HepG2 (cell line): ENCODE data around the gene TNFRSF6B. TPM values are rescaled to one million over a fixed set of nuclear protein-coding genes. Genes with fewer than 3 reads are reported as not detected.

ENCODE experiments used
- MBNL3 ChIP-seq: fragments of 250-450 bp; sonication (Bioruptor Pico); conservative IDR thresholded peaks from 2 replicates; pipeline ENCODE4 v1.8.0; 2022; ENCODE audit warnings: mild to moderate bottlenecking, inconsistent platforms
- MNT ChIP-seq: fragments of 450-650 bp; IDR thresholded peaks from 2 replicates; pipeline ENCODE4 v1.6.1; 2016
- SMAD9 ChIP-seq: sonication (generic); formaldehyde crosslinking; IDR thresholded peaks from 2 replicates; pipeline ENCODE4 v1.5.1; 2020; ENCODE audit warnings: mild to moderate bottlenecking, missing genetic modification reagents
- TCF12 ChIP-seq, 2 experiments: fragments of 450-650 bp in 1 of 2; sonication (generic) in 1 of 2; formaldehyde crosslinking in 1 of 2; IDR thresholded peaks; 2 replicates each; pipeline versions ENCODE4 v1.6.1 to v1.8.0; 2017 to 2022; ENCODE audit warnings: antibody characterized with exemption in 1 of 2, mild to moderate bottlenecking in 1 of 2, missing genetic modification reagents in 1 of 2, moderate library complexity in 1 of 2
- TEAD2 ChIP-seq: sonication (generic); formaldehyde crosslinking; IDR thresholded peaks from 2 replicates; pipeline ENCODE4 v1.9.0; 2021; ENCODE audit warnings: missing genetic modification reagents
- TGIF2 ChIP-seq: IDR thresholded peaks from 2 replicates; pipeline ENCODE4 v1.6.1; 2016; ENCODE audit warnings: control low read depth, missing compliant biosample characterization
- ZNF430 ChIP-seq: sonication (generic); formaldehyde crosslinking; IDR thresholded peaks from 2 replicates; pipeline ENCODE4 v1.9.0; 2021; ENCODE audit warnings: mild to moderate bottlenecking, missing genetic modification reagents
- ZNF724P ChIP-seq: sonication (generic); formaldehyde crosslinking; IDR thresholded peaks from 2 replicates; pipeline ENCODE4 v1.8.0; 2022; ENCODE audit warnings: missing genetic modification reagents, borderline replicate concordance
- ZNF784 ChIP-seq: sonication (generic); formaldehyde crosslinking; IDR thresholded peaks from 2 replicates; pipeline ENCODE4 v1.5.1; 2020; ENCODE audit warnings: missing genetic modification reagents, mild to moderate bottlenecking, borderline replicate concordance
- polyA plus RNA-seq, 8 experiments: library from polyadenylated mRNA; depleted of rRNA in 3 of 8; stranded (reverse) in 7 of 8; unstranded in 1 of 8; fragments of >200 nt; fragmentation: Illumina TruSeq in 4 of 8; extraction: Trizol in 4 of 8; gene quantifications; 2 replicates each; pipeline versions ENCODE4 v1.2.1 to v1.2.3, GENCODE V29; 2011 to 2016; ENCODE audit warnings: low read depth in 4 of 8, missing spikeins in 1 of 8, mixed read lengths in 1 of 8; ENCODE audit not compliant: insufficient read depth in 1 of 8
- total RNA-seq, 5 experiments: library from RNA; depleted of rRNA; stranded (reverse); fragments of >200 nt; fragmentation: Illumina TruSeq; extraction: Trizol; gene quantifications; 2 replicates each; pipeline ENCODE4 v1.2.3, GENCODE V29; 2016; ENCODE audit warnings: low read depth in 1 of 5
- TF ChIP-seq, protein P1 (sequence below): sonication (generic); formaldehyde crosslinking; IDR thresholded peaks from 2 replicates; pipeline ENCODE4 v1.4.0; 2020; ENCODE audit warnings: missing genetic modification reagents, borderline replicate concordance
- TF ChIP-seq, protein P2 (sequence below): sonication (generic); formaldehyde crosslinking; IDR thresholded peaks from 2 replicates; pipeline ENCODE4 v1.4.0; 2020; ENCODE audit warnings: low read depth, mild to moderate bottlenecking, missing genetic modification reagents
- TF ChIP-seq, protein P3 (sequence below): sonication (generic); formaldehyde crosslinking; IDR thresholded peaks from 2 replicates; pipeline ENCODE4 v1.9.0; 2022; ENCODE audit warnings: low read depth, missing genetic modification reagents
- TF ChIP-seq, protein P4 (sequence below): sonication (generic); formaldehyde crosslinking; IDR thresholded peaks from 2 replicates; pipeline ENCODE4 v1.8.1; 2023; ENCODE audit warnings: mild to moderate bottlenecking, moderate library complexity, missing genetic modification reagents

Gene TNFRSF6B
- total and polyA plus RNA-seq, 2 of the 13 experiments (the other 11 are each of a cell fraction or from before 2014, with no cell fraction given): 0.24 TPM; not detected in 1

- TF ChIP-seq, protein P1, sequence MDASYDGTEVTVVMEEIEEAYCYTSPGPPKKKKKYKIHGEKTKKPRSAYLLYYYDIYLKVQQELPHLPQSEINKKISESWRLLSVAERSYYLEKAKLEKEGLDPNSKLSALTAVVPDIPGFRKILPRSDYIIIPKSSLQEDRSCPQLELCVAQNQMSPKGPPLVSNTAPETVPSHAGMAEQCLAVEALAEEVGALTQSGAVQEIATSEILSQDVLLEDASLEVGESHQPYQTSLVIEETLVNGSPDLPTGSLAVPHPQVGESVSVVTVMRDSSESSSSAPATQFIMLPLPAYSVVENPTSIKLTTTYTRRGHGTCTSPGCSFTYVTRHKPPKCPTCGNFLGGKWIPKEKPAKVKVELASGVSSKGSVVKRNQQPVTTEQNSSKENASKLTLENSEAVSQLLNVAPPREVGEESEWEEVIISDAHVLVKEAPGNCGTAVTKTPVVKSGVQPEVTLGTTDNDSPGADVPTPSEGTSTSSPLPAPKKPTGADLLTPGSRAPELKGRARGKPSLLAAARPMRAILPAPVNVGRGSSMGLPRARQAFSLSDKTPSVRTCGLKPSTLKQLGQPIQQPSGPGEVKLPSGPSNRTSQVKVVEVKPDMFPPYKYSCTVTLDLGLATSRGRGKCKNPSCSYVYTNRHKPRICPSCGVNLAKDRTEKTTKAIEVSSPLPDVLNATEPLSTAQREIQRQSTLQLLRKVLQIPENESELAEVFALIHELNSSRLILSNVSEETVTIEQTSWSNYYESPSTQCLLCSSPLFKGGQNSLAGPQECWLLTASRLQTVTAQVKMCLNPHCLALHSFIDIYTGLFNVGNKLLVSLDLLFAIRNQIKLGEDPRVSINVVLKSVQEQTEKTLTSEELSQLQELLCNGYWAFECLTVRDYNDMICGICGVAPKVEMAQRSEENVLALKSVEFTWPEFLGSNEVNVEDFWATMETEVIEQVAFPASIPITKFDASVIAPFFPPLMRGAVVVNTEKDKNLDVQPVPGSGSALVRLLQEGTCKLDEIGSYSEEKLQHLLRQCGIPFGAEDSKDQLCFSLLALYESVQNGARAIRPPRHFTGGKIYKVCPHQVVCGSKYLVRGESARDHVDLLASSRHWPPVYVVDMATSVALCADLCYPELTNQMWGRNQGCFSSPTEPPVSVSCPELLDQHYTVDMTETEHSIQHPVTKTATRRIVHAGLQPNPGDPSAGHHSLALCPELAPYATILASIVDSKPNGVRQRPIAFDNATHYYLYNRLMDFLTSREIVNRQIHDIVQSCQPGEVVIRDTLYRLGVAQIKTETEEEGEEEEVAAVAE (CRISPR knock-in tag): peak; percentile 28; the same call in 1 of the 2 replicates
- no peak for TF ChIP-seq TCF12 (IDR thresholded peaks at IDR 0.05)
- TF ChIP-seq TCF12 (CRISPR knock-in tag; IDR thresholded peaks at IDR 0.05): 0 out of 2 replicates have a peak, but pooled peaks have one; percentile 24
- peak; percentile 54; the same call in 1 of the 2 replicates for TF ChIP-seq ZNF724P
- no peak for TF ChIP-seq MNT
- no peak for TF ChIP-seq SMAD9 (CRISPR knock-in tag)
- TF ChIP-seq MBNL3 (CRISPR knock-in tag): no peak
- TF ChIP-seq TEAD2: no peak
- TF ChIP-seq, protein P2, sequence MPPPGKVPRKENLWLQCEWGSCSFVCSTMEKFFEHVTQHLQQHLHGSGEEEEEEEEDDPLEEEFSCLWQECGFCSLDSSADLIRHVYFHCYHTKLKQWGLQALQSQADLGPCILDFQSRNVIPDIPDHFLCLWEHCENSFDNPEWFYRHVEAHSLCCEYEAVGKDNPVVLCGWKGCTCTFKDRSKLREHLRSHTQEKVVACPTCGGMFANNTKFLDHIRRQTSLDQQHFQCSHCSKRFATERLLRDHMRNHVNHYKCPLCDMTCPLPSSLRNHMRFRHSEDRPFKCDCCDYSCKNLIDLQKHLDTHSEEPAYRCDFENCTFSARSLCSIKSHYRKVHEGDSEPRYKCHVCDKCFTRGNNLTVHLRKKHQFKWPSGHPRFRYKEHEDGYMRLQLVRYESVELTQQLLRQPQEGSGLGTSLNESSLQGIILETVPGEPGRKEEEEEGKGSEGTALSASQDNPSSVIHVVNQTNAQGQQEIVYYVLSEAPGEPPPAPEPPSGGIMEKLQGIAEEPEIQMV (CRISPR knock-in tag): peak; percentile 74; the same call in 1 of the 2 replicates
- TF ChIP-seq, protein P3, sequence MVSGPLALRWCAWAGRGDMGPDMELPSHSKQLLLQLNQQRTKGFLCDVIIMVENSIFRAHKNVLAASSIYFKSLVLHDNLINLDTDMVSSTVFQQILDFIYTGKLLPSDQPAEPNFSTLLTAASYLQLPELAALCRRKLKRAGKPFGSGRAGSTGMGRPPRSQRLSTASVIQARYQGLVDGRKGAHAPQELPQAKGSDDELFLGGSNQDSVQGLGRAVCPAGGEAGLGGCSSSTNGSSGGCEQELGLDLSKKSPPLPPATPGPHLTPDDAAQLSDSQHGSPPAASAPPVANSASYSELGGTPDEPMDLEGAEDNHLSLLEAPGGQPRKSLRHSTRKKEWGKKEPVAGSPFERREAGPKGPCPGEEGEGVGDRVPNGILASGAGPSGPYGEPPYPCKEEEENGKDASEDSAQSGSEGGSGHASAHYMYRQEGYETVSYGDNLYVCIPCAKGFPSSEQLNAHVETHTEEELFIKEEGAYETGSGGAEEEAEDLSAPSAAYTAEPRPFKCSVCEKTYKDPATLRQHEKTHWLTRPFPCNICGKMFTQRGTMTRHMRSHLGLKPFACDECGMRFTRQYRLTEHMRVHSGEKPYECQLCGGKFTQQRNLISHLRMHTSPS (CRISPR knock-in tag): no peak
- TF ChIP-seq ZNF784: no peak
- TF ChIP-seq ZNF430: 0 out of 2 replicates have a peak, but pooled peaks have one; percentile 41
- TF ChIP-seq, protein P4, sequence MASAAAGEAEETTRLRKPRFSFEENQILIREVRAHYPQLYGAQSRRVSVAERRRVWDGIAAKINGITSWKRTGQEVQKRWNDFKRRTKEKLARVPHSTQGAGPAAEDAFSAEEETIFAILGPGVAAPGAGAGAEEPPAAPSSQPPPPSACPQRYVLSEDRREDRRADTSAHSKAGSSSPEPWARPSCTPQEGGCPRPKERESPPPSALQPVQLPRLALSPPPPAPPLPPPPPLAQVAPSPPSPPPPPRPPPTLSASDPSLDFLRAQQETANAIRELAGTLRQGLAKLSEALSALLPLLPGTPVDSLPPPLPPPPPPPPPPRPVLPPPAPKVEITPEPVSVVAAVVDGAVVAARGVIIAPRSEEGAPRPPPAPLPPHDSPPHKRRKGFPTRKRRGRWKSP (CRISPR knock-in tag): no peak; the same call in 1 of the 2 replicates
- no peak for TF ChIP-seq TGIF2
Measured at GRCh38 chr20:63744574-63745423, 48.3 kb downstream of the TNFRSF6B start (continued).
